GM12873 (cell line): ENCODE results near the gene DST.

ENCODE experiments used
- TF ChIP-seq, protein P1 (sequence below): IDR thresholded peaks from 2 replicates; pipeline ENCODE4 v1.5.1; 2012; ENCODE audit warnings: low read depth, mild to moderate bottlenecking, moderate library complexity, low read length, control low read depth; ENCODE audit not compliant: insufficient read depth; ENCODE audit errors: missing control alignments

DST gene

DNA sequence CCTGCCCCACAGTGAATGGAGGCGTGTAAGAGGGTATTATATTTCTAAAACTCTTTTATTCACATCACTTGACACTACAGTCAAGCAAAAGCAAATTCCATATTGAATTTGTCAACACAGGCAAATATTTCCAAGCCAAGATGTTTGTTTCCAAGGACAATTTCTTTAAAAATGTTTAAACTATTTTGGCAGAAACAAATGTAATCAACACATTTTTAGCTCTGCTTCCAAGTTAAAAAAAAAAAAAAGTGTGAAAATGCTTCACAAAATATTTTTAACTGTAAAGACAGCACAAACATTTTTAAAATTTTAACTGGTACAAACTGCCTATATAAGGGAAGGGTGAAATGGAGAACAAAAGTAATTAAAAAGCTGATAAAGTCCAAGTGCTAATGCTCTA is 44.9 kb upstream of the DST start:
- TF ChIP-seq, protein P1, sequence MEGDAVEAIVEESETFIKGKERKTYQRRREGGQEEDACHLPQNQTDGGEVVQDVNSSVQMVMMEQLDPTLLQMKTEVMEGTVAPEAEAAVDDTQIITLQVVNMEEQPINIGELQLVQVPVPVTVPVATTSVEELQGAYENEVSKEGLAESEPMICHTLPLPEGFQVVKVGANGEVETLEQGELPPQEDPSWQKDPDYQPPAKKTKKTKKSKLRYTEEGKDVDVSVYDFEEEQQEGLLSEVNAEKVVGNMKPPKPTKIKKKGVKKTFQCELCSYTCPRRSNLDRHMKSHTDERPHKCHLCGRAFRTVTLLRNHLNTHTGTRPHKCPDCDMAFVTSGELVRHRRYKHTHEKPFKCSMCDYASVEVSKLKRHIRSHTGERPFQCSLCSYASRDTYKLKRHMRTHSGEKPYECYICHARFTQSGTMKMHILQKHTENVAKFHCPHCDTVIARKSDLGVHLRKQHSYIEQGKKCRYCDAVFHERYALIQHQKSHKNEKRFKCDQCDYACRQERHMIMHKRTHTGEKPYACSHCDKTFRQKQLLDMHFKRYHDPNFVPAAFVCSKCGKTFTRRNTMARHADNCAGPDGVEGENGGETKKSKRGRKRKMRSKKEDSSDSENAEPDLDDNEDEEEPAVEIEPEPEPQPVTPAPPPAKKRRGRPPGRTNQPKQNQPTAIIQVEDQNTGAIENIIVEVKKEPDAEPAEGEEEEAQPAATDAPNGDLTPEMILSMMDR, result no peak

DNA sequence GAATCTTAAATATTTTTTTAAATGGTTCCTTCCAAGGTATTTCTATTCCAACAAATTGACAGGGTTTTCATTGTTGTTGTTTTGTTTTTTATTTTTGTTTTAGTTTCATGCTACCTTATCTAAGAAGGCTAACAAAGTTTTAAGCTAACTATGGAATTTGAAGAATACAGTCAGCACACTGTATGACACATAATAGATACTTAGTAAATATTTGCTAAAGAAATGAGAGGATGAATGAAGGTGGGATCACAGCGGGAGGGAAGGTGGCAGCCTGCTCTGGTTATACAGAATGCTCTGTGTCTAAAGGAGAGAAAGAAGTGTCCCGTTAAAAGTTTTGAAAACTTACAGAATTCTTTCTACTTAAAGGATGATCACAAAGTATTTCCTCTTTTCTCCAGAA is 43.7 kb upstream of the DST start:
- TF ChIP-seq, protein P1, result no peak

DNA sequence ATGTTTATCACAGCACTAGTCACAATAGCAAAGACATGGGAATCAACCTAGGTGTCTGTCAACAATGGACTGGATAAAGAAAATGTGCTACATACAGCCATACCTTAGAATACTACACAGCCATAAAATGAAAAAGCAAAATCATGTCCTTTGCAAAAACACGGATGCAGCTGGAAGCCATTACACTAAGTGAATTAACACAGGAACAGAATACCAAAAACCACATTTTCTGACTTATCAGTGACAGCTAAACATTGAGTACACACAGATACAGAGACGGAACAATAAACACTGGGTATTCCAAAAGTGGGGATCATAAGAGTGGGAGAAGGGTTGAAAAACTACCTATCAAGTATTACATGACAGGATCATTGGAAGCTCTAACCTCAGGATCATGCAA is 43.3 kb upstream of the DST start:
- TF ChIP-seq, protein P1, result no peak

DNA sequence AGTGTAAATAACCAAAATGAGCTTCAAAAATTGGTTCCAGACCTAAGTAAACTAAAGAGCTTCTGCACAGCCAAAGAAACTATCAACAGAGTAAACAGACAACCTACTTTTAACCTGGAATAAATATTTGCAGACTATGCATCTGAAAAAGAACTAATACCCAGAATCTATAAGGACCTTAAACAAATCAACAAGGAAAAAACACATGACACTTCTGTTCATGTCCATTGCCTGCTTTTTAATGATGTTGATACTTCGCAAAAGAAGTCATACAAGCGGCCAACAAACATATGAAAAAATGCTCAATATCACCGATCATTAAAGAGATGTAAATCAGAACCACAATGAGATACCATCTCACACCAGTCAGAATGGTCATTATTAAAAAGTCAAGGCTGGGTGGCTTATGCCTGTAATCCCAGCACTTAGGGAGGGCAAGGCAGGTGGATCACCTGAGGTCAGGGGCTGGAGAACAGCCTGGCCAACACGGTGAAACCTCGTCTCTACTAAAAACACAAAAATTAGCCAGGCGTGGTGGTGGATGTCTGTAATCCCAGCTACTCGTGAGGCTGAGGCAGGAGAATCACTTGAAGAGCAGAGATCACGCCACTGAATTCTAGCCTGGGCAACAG is 42.5 kb upstream of the DST start:
- TF ChIP-seq, protein P1, result no peak

DNA sequence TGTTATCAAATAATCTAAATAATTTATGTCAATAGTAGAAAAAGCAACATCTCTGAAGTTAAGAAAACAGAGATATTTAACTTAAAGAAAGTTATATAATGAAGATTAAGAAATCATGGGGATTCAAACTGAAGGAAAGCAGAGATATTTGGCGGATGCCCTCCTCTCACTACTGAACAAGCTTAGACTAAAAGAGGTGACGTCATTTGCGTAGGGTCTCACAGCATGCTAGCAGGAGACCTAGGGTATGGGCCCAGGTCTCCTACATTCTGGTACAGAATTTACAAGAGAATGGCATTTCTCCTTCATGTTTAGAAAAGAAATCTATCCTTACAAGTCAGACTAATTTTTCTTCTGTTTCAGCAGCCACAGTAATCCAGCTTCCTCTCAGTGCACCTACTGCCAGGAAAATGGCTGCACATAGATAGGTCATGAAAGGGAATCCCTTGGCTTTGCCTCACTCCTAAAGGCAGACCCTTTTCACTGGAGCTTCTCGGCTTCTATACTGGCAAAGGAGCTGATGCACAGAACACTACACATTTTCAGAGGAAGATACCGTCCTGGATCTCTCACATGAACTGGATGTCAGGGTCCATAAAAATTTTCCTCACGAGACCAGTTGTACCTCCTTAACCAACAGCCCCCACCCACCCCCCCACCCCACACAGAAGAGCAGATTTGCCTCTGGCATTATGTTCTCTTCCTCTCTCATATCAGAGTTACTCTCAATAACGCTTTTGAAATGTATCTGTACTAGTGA is 41.8 kb upstream of the DST start:
- TF ChIP-seq, protein P1, result no peak

DNA sequence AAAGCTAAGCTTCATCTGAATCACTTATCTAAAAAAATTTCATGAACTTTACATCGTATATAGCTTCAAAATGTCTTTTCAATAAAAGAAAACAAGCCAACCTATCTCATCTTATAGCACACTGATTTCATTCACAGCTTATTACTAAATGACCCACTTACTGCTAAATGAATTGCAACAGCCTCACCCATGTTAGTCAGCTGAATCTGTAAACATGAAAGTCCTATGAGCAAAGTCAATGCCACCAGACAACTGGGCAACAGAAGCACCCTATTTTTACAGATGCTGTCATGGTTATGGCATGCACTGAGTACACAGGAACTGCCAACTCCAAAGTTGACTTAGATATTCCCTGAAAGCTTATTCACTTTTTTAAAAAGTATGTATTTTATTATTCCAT is 41.2 kb upstream of the DST start:
- TF ChIP-seq, protein P1, result no peak

DNA sequence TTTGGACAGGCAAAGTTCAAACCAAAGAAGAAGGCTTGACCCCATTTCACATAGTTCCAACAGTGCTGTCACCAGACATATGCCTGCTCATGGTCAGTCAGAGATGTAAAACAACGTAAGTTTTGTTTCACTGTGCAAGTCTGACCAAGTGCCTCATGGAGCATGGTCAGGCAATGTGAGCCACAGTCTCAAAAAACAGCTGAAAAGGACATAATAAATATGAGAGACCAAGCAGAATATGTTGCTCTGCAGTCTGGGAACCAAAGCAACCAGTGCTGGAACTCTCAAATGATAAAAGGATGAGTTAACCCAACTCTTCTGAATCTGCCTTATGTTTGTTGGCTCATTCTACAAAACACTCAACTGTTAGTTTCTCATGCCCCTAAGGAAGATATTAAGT is 39.9 kb upstream of the DST start:
- TF ChIP-seq, protein P1, result no peak
